Calu3 (cell line): ENCODE measurements around the gene RNF19B. TPM values are rescaled to one million over a fixed set of nuclear protein-coding genes. Genes with fewer than 3 reads are reported as not detected.

ENCODE experiments used
- BruUV-seq: library from RNA; stranded (reverse); fragments of 400-500 nt; replicated peaks from 2 replicates; lab custom pipeline; 2021; lab: Mats Ljungman, UMichigan
- CTCF ChIA-PET: fragments of 300-600 bp; sonication (Branson Sonifier 250); formaldehyde crosslinking; loops from one replicate; lab custom pipeline; 2022; ENCODE audit warnings: antibody characterized with exemption; lab: Charles Lee
- DNase-seq: peaks from one replicate; pipeline ENCODE4 v3.0.0; 2022
- H3K27ac Mint-ChIP-seq: one replicate; pipeline ENCODE4 v1.8.0; 2022; ENCODE audit warnings: mixed read lengths; ENCODE audit not compliant: unreplicated experiment
- H3K27me3 Mint-ChIP-seq: one replicate; pipeline ENCODE4 v1.8.0; 2022; ENCODE audit warnings: mixed read lengths; ENCODE audit not compliant: unreplicated experiment
- H3K36me3 Mint-ChIP-seq: one replicate; pipeline ENCODE4 v1.8.0; 2022; ENCODE audit warnings: mild to moderate bottlenecking, moderate library complexity, mixed read lengths; ENCODE audit not compliant: insufficient read depth, unreplicated experiment
- H3K4me1 Mint-ChIP-seq: one replicate; pipeline ENCODE4 v1.8.0; 2022; ENCODE audit warnings: mild to moderate bottlenecking, low read depth, mixed read lengths; ENCODE audit not compliant: unreplicated experiment
- H3K4me3 Mint-ChIP-seq: one replicate; pipeline ENCODE4 v1.8.0; 2022; ENCODE audit warnings: mild to moderate bottlenecking, low read depth, moderate library complexity, mixed read lengths; ENCODE audit not compliant: unreplicated experiment
- H3K9me3 Mint-ChIP-seq: one replicate; pipeline ENCODE4 v1.8.0; 2022; ENCODE audit warnings: low read depth, mixed read lengths; ENCODE audit not compliant: unreplicated experiment
- intact Hi-C: fragments of 100-400 bp; cut with micrococcal nuclease; formaldehyde crosslinking; loops from one replicate; pipeline ENCODE4 v1.10.0; 2022; ENCODE audit not compliant: unreplicated experiment
- total RNA-seq: library from RNA; stranded (reverse); gene quantifications from 2 replicates; pipeline ENCODE4 v1.2.3, GENCODE V29; 2022
- TF ChIP-seq, protein P1 (sequence below): fragments of 200-600 bp; IDR thresholded peaks from one replicate; pipeline ENCODE4 v1.8.0; 2022; ENCODE audit warnings: antibody characterized with exemption; ENCODE audit not compliant: unreplicated experiment

The RNF19B gene
- total RNA-seq, 1 experiment from 2014 or later, result 21.5 TPM

- TF ChIP-seq, protein P1, sequence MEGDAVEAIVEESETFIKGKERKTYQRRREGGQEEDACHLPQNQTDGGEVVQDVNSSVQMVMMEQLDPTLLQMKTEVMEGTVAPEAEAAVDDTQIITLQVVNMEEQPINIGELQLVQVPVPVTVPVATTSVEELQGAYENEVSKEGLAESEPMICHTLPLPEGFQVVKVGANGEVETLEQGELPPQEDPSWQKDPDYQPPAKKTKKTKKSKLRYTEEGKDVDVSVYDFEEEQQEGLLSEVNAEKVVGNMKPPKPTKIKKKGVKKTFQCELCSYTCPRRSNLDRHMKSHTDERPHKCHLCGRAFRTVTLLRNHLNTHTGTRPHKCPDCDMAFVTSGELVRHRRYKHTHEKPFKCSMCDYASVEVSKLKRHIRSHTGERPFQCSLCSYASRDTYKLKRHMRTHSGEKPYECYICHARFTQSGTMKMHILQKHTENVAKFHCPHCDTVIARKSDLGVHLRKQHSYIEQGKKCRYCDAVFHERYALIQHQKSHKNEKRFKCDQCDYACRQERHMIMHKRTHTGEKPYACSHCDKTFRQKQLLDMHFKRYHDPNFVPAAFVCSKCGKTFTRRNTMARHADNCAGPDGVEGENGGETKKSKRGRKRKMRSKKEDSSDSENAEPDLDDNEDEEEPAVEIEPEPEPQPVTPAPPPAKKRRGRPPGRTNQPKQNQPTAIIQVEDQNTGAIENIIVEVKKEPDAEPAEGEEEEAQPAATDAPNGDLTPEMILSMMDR, result no peak
- peaks cover 12% of the 10 kb centered on the region for H3K4me1 Mint-ChIP-seq
- no TSS peak for BruUV-seq
- CTCF ChIA-PET, result interaction anchor here (1.4 to 2.5 kb wide), 2 partner anchors 48 to 68 kb away, joined by 3 to 8 read pairs; no protein-coding TSS in a partner anchor
- peaks cover 6% of the 10 kb centered on the region for H3K36me3 Mint-ChIP-seq
- DNase-seq, result no peak
- no peak overlapping the region for H3K4me3 Mint-ChIP-seq
- H3K27ac Mint-ChIP-seq, result no peak overlapping the region
- intact Hi-C loops, result no loop called here
- no peaks in the 10 kb centered on the region for H3K9me3 Mint-ChIP-seq
- no peaks in the 10 kb centered on the region for H3K27me3 Mint-ChIP-seq
Observed at GRCh38 chr1:33001282-33001681, 36.7 kb upstream of the RNF19B start.

DNA sequence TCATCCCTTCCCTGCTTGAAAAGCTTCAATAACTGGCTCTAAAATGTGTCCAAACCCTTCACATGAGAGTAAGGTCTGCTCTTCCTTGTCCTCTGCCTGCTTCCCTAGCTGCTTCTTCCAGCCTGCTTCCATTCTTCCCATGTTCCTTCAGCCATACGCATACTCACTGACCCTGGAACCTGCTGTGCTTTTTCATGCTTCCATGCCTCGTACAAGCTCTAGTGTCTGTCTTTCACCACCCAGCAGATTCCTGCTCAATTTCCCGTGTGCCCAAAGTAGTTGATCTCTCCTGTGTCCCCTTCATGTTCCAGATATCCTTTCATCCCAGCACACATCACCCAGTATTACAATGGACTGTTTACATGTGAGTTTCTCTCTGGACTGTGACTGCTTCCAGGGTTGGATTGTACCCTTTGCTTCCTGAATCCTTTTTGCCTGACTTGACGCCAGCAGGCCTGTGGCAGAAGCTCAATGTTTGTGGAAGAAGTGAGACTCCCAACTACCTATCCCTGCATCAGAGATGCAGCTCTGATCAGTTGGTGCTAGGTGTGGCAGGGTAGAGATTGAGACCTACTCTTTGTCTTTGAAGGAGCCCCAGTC is 35.9 kb upstream of the RNF19B start:
- no peak for DNase-seq
- no peaks in the 10 kb centered on the region for H3K9me3 Mint-ChIP-seq
- H3K27ac Mint-ChIP-seq, result peak overlapping the region; percentile 2
- no peaks in the 10 kb centered on the region for H3K27me3 Mint-ChIP-seq
- BruUV-seq, result no TSS peak
- no peak overlapping the region for H3K4me3 Mint-ChIP-seq
- peaks cover 12% of the 10 kb centered on the region for H3K4me1 Mint-ChIP-seq
- TF ChIP-seq, protein P1, result no peak
- no peaks in the 10 kb centered on the region for H3K36me3 Mint-ChIP-seq
- CTCF ChIA-PET, result interaction anchor here (1.4 to 2.5 kb wide), 2 partner anchors 47 to 67 kb away, joined by 3 to 8 read pairs; no protein-coding TSS in a partner anchor
- intact Hi-C loops, result no loop called here

DNA sequence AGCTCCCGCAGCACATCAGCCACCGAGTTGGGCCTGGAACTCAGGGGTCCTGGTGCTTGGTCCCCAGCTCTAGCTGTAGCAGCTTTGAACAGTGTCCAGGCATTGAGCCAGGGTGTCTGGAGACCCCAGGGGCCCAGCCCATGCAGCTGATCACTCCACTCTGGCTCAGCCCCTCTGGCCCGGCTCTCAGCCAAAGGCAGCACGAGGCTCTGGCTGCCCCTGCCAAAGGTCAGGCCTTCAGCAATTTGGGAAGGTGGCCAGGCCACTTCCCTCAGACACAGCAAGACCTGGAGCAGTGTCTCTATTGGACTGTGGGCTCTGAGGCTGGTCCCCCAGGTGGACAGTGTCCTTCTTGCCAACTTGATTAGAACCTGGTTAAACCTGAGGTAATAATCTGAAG is 34.4 kb upstream of the RNF19B start:
- Mint-ChIP-seq H3K27ac (no peak overlapping the region), H3K27me3 (no peaks in the 10 kb centered on the region), H3K4me1 (peaks cover 12% of the 10 kb centered on the region), H3K36me3 (peaks cover 7% of the 10 kb centered on the region), H3K4me3 (no peak overlapping the region), H3K9me3 (no peaks in the 10 kb centered on the region)
- TF ChIP-seq, protein P1, result no peak
- intact Hi-C loops, result no loop called here
- no TSS peak for BruUV-seq
- DNase-seq, result no peak
- CTCF ChIA-PET, result interaction anchor here (0.6 to 1.2 kb wide), 2 partner anchors 10 to 36 kb away, joined by 3 read pairs; no protein-coding TSS in a partner anchor

DNA sequence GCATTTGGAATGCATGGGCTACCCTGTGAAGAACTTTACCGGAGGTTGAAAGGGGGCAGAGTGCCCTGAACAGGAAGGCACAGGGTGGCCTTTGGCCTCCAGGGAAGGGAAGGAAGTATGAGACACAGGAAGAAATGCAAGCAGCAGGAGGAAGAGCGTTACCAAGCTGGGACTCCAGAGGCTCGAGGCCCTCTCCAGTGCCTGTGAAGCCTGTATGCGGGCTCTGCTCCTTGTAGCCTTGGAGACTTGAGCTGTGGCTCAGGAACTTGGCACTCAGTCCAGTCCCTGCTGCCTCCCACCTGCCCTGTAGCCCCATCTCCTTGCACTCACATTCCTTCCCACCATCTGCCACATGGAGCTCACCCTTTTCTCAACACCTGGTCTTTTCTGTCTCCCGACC is 33.5 kb upstream of the RNF19B start:
- no peak for DNase-seq
- CTCF ChIA-PET, result interaction anchor here (1.2 kb wide), 1 partner anchor 11 kb away, joined by 3 read pairs; no protein-coding TSS in a partner anchor
- Mint-ChIP-seq H3K4me1 (peaks cover 14% of the 10 kb centered on the region), H3K27ac (no peak overlapping the region), H3K9me3 (no peaks in the 10 kb centered on the region), H3K36me3 (peaks cover 9% of the 10 kb centered on the region), H3K27me3 (no peaks in the 10 kb centered on the region), H3K4me3 (no peak overlapping the region)
- intact Hi-C loops, result no loop called here
- TF ChIP-seq, protein P1, result no peak
- BruUV-seq, result no TSS peak
